HL-60/S4 (cell line): Measurements from ENCODE around the gene MGP.

Experiments
- in situ Hi-C: fragments of 300-500 bp; cut with MboI; formaldehyde crosslinking; loops from 2 replicates; pipeline ENCODE4 v1.14.3; 2022; ENCODE audit warnings: low sequenced_read_pairs

The MGP gene

GRCh38 chr12:14833952-14834351 lies 51.7 kb downstream of the MGP start:
- in situ Hi-C loops: loop anchor here (25.0 kb wide), 1 partner anchor 428 kb away; no protein-coding TSS in a partner anchor

GRCh38 chr12:14833336-14833735 lies 52.3 kb downstream of the MGP start:
- in situ Hi-C loops: loop anchor here (25.0 kb wide), 1 partner anchor 429 kb away; no protein-coding TSS in a partner anchor
